Measurements from ENCODE around the gene CENPH.
"Not testable (repeated sequence)": the region's sequence is repeated elsewhere in the genome, so short reads cannot be mapped to it uniquely, and the experiment has no call there.

The CENPH gene, protein sequence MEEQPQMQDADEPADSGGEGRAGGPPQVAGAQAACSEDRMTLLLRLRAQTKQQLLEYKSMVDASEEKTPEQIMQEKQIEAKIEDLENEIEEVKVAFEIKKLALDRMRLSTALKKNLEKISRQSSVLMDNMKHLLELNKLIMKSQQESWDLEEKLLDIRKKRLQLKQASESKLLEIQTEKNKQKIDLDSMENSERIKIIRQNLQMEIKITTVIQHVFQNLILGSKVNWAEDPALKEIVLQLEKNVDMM

DNA sequence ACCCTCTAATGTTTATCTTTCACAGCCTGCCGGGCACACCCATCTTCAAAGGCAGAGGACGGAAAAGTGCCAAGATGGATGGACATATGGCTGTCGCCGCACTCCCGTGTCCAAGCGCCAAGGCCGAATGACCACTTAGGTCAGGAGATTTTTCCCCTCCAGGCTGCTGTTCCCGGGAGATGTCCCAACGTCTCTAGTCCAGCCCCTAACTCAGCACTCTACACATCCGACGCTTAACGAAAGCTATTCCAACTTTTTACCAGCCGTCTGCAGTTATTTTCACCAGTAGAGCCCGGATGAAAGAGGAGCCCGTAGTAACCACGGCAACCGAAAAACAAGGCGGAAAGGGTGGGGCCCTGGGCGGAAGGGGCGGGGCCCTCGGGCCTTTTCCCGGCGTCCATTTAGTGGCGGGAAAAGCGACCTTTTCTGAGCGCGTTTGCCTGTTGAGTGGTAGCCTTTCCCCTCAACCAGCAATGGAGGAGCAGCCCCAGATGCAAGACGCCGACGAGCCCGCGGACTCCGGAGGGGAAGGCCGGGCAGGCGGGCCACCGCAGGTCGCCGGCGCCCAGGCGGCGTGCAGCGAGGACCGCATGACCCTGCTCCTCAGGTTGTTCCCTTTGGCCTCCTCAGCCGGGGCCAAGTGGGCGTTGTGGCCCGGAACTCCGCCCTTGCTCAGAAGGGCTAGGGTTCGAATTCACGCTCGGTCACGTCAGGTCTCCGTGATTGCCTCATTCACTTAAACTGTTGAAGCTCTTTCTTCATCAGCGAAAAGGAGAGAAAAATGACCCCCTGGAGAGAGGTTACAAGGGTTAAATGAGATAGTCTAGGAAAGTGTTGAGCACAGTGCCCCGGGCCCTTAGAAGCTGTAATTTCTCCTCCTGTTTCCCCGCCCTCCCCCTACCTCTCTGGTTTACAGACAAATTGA is at the start of gene CENPH:
Gene CENPH (plus strand): TSS at position 422 of the 925 bp plus-strand sequence. CDS start 52 bp downstream, at position 474.
- DNase-seq, result peak; percentile 96

GRCh38 chr5:69140239-69140638 is 49.1 kb upstream of the CENPH start:
- not testable (repeated sequence) for DNase-seq

DNA sequence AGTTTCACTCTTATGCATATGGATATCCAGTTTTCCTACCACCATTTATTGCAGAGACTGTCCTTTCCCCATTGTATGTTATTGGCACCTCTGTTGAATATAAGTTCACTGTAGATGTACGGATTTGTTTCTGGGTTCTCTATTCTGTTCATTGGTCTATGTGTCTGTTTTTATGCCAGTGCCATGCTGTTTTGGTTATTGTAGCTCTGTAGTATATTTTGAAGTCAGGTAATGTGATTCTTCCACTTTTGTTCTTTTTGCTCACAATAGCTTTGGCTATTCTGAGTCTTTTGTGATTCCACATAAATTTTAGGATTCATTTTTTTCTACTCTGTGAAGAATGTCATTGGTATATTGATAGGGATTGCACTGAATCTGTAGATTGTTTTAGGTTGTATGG is 48.6 kb upstream of the CENPH start:
- no peak for DNase-seq

DNA sequence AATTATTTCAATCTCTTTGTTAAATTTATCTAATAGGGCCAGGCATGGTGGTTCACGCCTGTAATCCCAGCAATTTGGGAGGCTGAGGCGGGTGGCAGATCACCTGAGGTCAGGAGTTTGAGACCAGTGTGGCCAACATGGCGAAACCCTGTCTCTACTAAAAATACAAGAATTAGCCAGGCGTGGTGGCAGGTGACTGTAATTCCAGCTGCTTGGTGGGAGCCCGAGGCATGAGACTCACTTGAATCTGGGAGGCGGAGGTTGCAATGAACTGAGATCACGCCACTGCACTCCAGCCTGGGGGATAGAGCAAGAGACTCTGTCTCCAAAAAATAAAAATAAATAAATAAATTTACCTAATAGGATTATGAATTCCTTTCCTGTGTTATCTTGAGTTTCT is 40.8 kb upstream of the CENPH start:
- not testable (repeated sequence) for DNase-seq

DNA sequence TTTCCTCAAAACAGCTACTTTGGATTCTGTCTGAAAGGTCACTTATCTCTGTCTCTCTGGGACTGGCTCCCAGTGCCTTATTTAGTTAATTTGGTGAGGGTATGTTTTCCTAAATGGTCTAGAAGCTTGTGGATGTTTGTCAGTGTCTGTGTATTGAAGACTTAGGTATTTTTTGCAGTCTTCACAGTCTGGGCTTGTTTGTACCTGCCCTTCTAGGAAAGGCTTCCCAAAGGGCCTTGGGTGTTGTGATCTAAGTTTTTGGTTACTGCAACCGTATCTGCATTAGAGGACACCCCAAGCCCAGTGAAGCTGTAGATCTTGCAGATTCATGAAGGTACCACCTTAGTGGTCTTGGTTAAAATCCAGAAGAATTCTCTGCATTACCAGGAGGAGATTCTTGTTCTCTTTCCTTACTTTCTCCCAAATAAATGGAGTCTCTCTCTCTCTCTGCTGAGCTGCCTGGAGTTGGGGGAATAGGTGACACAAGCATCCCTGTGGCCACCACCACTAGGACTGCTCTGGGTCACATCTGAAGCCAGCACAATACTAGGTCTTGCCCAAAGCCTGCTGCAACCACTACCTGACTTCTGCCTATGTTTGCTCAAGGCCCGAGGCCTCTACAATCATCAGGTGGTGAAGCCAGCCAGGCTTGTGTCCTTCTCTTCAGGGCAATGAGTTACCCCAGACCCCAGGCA is 40.3 kb upstream of the CENPH start:
- DNase-seq, result no peak

- no peak for DNase-seq
Observed at GRCh38 chr5:69149676-69150010, 39.7 kb upstream of the CENPH start.

- no peak for DNase-seq
Observed at GRCh38 chr5:69152731-69153130, 36.7 kb upstream of the CENPH start.

DNA sequence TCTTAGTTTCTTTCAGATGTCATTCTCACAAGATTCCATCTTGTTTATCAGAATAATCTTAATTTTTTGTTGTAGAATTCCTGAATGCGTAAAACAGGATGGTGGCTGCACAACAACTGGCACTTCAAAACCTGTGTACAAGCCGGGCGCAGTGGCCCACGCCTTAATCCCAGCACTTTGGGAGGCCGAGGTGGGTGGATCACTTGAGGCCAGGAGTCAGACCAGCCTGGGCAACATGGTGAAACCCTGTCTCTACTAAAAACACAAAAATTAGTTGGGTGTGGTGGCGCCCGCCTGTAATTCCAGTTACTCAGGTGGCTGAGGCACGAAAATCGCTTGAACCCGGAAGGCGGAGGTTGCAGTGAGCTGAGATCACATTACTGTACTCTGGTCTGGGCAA is 32.9 kb upstream of the CENPH start:
- DNase-seq, result no peak

DNA sequence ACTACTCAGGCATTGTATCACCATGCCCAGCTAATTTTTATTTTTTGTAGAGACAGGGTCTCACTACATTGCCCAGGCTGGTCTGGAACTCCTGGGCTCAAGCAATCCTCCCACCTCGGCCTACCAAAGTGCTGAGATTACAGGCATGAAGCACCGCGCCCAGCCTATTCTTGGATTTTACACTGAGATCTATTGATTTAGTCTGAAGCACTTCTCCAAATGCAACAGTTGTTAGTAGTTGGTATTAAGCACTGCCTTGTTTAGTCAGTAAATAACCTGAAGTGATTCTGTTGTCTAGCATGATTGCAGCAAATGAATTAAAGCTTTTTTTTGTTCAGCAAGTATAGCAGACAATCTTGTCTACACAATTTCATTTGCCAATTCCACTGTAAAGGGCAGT is 31.3 kb upstream of the CENPH start:
- DNase-seq, result no peak

- no peak for DNase-seq
Observed at GRCh38 chr5:69160651-69161050, 28.7 kb upstream of the CENPH start.

DNA sequence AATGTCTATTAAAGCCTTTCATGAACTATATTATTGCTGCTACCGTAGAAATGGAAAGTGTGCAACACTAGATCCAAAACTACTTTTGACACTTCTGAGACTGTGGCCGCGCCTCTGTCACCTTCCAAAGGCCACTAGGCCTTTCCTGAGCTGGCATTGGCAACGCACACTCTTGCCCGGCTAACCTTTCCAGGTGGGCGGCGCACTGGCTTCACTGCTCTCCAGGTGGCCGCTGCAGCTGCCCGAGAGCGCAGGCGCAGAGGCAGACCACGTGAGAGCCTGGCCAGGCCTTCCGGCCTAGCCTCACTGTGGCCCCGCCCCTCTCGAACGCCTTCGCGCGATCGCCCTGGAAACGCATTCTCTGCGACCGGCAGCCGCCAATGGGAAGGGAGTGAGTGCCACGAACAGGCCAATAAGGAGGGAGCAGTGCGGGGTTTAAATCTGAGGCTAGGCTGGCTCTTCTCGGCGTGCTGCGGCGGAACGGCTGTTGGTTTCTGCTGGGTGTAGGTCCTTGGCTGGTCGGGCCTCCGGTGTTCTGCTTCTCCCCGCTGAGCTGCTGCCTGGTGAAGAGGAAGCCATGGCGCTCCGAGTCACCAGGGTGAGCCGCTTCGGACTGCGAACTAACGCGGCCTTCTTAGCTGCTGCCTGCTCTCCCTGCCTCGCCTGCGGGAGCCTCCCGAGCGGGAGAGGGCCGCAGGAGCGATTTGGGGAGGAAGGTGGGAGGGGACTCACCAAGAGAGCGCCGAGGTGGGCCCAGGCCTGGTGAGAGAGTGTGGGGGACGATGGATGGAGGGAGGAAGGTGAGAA is 22.5 kb upstream of the CENPH start, which contains the start of gene CCNB1:
Gene CCNB1 (plus strand): TSS at position 465 of the 807 bp plus-strand sequence. CDS start 113 bp downstream, at position 578.
- peak; percentile 99 for DNase-seq

DNA sequence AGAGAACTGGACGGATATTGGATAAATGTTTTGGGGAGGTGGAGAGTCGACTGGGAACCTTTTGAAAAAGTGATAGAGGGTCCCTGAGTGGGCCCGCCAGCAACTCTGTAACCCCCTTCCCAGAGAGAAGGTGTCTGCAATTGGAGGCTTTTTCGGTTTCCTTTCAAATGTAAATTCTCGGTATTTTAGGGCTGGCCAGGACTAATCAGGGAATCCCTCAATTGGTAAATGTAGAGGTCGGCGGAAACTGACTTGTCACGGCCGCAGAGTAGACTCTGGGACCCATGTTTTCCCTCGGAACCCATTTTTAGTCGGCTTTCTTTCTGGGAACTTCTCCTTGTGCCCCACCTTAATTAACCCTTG is 21.9 kb upstream of the CENPH start:
- DNase-seq, result no peak

- no peak for DNase-seq
Observed at GRCh38 chr5:69167929-69168328, 21.5 kb upstream of the CENPH start.

- DNase-seq, result no peak
Observed at GRCh38 chr5:69170495-69170894, 18.9 kb upstream of the CENPH start.

- DNase-seq, result no peak
Observed at GRCh38 chr5:69170969-69171368, 18.4 kb upstream of the CENPH start.

DNA sequence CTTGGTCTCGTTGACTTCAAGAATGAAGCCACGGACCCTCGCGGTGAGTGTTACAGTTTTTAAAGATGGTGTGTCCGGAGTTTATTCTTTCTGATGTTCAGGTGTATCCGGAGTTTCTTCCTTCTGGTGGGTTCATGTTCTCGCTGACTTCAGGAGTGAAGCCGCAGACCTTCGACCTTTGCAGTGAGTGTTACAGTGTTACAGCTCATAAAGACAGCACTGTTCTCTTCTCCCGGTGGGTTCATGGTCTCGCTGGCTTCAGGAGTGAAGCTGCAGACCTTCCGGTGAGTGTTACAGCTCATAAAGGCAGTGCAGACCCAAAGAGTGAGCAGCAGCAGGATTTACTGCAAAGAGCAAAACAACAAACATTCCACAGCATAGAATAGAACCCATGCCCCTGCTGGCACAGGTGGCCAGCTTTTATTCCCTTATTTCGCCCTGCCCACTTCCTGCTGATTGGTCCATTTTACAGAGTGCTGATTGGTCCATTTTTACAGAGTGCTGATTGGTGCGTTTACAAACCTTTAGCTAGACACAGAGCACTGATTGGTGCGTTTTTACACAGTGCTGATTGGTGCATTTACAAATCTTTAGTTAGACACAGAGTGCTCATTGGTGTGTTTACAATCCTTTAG is 7.6 kb upstream of the CENPH start:
- not testable (repeated sequence) for DNase-seq

DNA sequence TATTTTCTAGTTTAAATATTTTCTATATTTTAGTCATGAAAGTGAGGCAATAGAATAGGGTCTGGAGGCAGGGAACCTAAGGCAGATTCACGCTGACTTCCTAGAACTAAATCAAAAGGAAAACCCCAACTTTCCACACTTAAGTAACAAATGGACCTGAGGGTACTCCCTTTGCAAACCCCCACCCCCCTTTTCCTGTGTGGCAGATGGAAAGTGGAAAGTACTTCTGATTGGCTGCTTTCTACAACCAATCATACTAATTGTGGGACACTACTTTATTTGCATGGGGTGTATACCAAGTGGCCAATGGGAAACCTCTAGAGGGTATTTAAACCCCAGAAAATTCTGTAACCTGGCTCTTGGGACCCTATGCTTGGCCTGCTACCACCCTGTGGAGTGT is 4.8 kb upstream of the CENPH start:
- DNase-seq, result no peak

GRCh38 chr5:69187342-69187741 is 2.0 kb upstream of the CENPH start:
- DNase-seq, result no peak

GRCh38 chr5:69188811-69189161 is 597 bp upstream of the CENPH start:
- no peak for DNase-seq

GRCh38 chr5:69202497-69202896 is 13.1 kb downstream of the CENPH start:
- DNase-seq, result no peak

- no peak for DNase-seq
Observed at GRCh38 chr5:69206528-69207190, 17.3 kb downstream of the CENPH start.

- DNase-seq, result no peak
Observed at GRCh38 chr5:69209602-69210001, 20.2 kb downstream of the CENPH start.

Data from islet precursor cell (in vitro differentiated cells).